Nephron progenitor cell (in vitro differentiated cells): ENCODE measurements around the gene ZNF280D.

ENCODE experiments used
- DNase-seq: peaks from one replicate; pipeline ENCODE4 v3.0.0; 2021
- H3K27ac Mint-ChIP-seq: 2 replicates; pipeline ENCODE4 v1.8.0; 2021; ENCODE audit warnings: mild to moderate bottlenecking, moderate library complexity, mixed read lengths
- H3K27me3 Mint-ChIP-seq: 2 replicates; pipeline ENCODE4 v1.8.0; 2021; ENCODE audit warnings: mild to moderate bottlenecking, low read depth, mixed read lengths; ENCODE audit not compliant: poor library complexity
- H3K36me3 Mint-ChIP-seq: 2 replicates; pipeline ENCODE4 v1.8.0; 2021; ENCODE audit warnings: low read depth, mixed read lengths
- H3K4me1 Mint-ChIP-seq: 2 replicates; pipeline ENCODE4 v1.8.0; 2021; ENCODE audit warnings: mixed read lengths
- H3K4me3 Mint-ChIP-seq: 2 replicates; pipeline ENCODE4 v1.8.0; 2021; ENCODE audit warnings: mild to moderate bottlenecking, moderate library complexity, mixed read lengths
- H3K9me3 Mint-ChIP-seq: 2 replicates; pipeline ENCODE4 v1.8.0; 2021; ENCODE audit warnings: mild to moderate bottlenecking, moderate library complexity, mixed read lengths
- TF ChIP-seq, protein P1 (sequence below): fragments of 200-600 bp; sonication (generic); IDR thresholded peaks from 2 replicates; pipeline ENCODE4 v1.5.0; 2021; ENCODE audit warnings: antibody characterized with exemption

ZNF280D gene

DNA sequence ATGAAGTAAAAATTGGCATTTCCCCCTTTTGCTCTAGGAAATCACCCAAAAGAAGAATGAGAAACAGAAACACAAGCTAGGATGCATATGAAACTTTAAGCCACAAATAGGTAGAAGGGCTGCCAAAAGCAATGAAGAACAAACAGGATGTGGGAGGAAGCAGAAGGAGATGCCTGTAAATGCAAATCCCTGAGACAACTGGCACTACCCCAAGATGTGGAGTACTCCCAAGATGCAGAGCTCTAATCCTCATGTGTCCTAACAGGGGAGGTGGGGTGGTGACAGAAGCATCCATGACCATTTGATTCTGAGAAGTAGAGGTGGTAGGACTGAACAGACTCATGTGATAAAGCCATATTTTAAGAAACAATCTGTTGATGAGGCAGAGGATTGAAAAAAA is 31.9 kb upstream of the ZNF280D start:
- H3K4me3 Mint-ChIP-seq = no peak overlapping the region
- H3K27me3 Mint-ChIP-seq = peaks cover 3% of the 10 kb centered on the region
- H3K4me1 Mint-ChIP-seq = no peaks in the 10 kb centered on the region
- no peak overlapping the region for H3K27ac Mint-ChIP-seq
- no peaks in the 10 kb centered on the region for H3K36me3 Mint-ChIP-seq
- no peak for DNase-seq
- no peaks in the 10 kb centered on the region for H3K9me3 Mint-ChIP-seq
- TF ChIP-seq, protein P1, sequence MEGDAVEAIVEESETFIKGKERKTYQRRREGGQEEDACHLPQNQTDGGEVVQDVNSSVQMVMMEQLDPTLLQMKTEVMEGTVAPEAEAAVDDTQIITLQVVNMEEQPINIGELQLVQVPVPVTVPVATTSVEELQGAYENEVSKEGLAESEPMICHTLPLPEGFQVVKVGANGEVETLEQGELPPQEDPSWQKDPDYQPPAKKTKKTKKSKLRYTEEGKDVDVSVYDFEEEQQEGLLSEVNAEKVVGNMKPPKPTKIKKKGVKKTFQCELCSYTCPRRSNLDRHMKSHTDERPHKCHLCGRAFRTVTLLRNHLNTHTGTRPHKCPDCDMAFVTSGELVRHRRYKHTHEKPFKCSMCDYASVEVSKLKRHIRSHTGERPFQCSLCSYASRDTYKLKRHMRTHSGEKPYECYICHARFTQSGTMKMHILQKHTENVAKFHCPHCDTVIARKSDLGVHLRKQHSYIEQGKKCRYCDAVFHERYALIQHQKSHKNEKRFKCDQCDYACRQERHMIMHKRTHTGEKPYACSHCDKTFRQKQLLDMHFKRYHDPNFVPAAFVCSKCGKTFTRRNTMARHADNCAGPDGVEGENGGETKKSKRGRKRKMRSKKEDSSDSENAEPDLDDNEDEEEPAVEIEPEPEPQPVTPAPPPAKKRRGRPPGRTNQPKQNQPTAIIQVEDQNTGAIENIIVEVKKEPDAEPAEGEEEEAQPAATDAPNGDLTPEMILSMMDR = no peak

DNA sequence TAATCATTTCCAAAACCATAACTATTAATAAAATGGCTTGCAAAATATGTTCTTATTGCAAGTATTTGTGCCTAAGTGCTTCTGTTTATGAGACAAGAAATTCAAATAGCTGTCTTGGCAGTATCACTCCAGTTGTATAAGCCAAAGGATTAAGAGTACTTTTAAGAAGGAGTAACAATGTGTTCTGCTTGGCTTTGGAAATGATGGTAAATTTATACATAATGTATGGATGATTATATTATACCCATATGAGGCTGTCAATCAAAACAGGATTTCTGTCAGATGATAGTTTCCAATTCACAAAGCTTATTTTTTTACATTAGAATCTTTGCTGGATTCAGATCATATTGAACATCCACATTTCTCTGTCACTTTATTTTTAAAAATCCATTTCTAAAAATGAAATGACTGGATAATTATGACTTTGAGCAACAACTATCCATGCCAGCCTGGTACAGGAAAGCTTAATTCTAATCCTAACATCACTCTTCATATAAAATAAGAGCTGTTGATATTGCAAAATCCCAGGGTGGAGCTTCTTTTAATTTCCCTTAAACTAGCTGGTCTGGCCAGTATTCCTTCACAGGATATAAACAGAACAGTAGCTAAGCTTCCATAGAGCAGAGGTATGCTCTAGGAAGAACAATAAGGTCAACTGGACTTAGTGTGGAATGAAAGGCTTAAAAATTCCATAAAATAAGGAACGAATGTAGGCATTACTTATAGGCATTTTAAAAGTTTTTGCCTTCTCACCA is 30.0 kb upstream of the ZNF280D start:
- Mint-ChIP-seq H3K27me3 (peaks cover 6% of the 10 kb centered on the region), H3K27ac (no peak overlapping the region), H3K4me1 (no peaks in the 10 kb centered on the region), H3K36me3 (no peaks in the 10 kb centered on the region), H3K4me3 (no peak overlapping the region), H3K9me3 (no peaks in the 10 kb centered on the region)
- TF ChIP-seq, protein P1 = no peak
- no peak for DNase-seq

DNA sequence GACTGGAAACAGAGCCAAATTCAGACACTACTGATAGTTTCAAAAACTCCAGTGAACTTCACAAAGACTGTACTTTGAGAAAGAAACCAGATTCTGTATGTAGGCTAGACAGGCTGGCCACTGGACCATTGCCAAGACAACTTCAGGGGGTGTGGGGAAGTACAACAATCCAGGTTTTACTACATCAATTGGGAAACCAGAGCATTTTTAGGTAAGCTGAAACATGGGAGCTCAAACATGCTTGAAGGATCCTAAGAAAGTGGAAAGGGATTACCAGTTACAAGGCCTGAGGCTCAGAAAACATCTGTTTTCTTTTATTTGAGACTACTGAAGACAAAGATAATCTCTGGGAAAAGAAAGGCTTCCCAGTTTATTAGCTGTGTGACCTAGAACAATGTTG is 26.9 kb upstream of the ZNF280D start:
- Mint-ChIP-seq H3K27me3 (peaks cover 6% of the 10 kb centered on the region), H3K4me1 (no peaks in the 10 kb centered on the region)
- TF ChIP-seq, protein P1 = no peak

DNA sequence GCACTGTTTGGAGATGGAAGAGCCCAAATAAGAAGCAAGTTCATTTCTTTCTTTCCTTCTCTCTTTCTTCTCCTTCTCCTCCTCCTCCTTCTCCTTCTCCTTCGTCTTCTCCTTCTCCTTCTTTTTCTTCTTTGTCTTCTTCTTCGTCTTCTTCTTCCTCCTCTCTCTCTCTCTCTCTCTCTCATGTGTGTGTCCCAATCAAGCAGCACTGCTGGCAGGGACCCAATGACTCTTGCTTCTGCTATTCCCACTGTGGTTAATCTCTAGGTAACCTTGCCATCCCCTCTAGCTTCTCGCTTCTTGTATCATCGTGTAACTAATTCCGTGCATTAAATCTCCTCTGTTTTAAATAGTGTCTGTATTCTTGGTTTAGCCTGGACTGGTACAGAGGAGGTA is 26.1 kb upstream of the ZNF280D start:
- TF ChIP-seq, protein P1 = no peak
- peaks cover 6% of the 10 kb centered on the region for H3K27me3 Mint-ChIP-seq
- no peak overlapping the region for H3K27ac Mint-ChIP-seq
- no peaks in the 10 kb centered on the region for H3K4me1 Mint-ChIP-seq
- no peaks in the 10 kb centered on the region for H3K36me3 Mint-ChIP-seq
- no peak for DNase-seq
- no peaks in the 10 kb centered on the region for H3K9me3 Mint-ChIP-seq
- no peak overlapping the region for H3K4me3 Mint-ChIP-seq

More for the DNA sequence above, 26.9 kb upstream of the ZNF280D start:
- Mint-ChIP-seq H3K4me3 (no peak overlapping the region), H3K9me3 (no peaks in the 10 kb centered on the region), H3K27ac (no peak overlapping the region), H3K36me3 (no peaks in the 10 kb centered on the region)
- no peak for DNase-seq

DNA sequence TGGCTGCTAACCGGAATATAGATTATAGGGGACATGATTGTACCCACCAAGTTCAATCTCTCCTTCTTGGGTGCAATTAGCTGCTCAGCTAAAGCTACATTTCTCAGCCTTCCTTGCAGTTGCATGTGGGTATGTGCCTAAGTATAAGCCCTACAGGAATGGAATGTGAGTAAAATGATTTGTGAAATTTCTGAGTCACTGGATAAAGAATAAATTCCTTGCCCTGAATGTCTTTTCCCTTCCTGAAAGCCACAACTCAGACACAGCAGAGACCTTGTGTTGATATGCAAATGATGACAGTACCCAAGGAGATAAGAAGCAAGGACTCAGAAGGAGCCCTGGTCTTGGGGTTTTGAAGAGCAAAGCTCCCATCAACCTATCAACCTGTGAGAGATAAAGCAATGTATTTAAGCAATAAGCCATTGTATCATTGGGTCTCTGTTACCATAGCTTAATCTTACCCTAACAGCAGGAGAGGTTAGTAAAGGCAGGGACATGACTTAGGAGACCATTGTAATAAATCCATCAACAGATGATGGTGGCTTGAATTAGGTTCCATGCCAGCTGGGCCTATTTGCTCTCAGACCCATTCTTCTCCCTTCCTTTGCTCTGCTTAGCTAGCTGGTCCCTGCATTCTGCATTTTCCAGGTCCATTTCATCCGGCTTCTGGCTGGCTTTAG is 25.6 kb upstream of the ZNF280D start:
- TF ChIP-seq, protein P1 = no peak
- no peak for DNase-seq
- no peaks in the 10 kb centered on the region for H3K4me1 Mint-ChIP-seq
- no peak overlapping the region for H3K4me3 Mint-ChIP-seq
- H3K27ac Mint-ChIP-seq = no peak overlapping the region
- H3K36me3 Mint-ChIP-seq = no peaks in the 10 kb centered on the region
- no peaks in the 10 kb centered on the region for H3K9me3 Mint-ChIP-seq
- peaks cover 6% of the 10 kb centered on the region for H3K27me3 Mint-ChIP-seq
